Neural crest cell (in vitro differentiated cells): ENCODE data around the gene XRCC3. TPM values are rescaled to one million over a fixed set of nuclear protein-coding genes. Genes with fewer than 3 reads are reported as not detected.

Source experiments
- DNase-seq: peaks from one replicate; pipeline ENCODE4 v3.0.0; 2021; ENCODE audit warnings: low read depth, mixed read lengths, low spot score
- H3K27ac Mint-ChIP-seq: one replicate; pipeline ENCODE4 v1.8.0; 2021; ENCODE audit warnings: mild to moderate bottlenecking, mixed read lengths; ENCODE audit not compliant: unreplicated experiment
- H3K27me3 Mint-ChIP-seq: 2 replicates; pipeline ENCODE4 v1.8.0; 2021; ENCODE audit warnings: low read depth, mild to moderate bottlenecking, mixed read lengths
- H3K36me3 Mint-ChIP-seq: 2 replicates; pipeline ENCODE4 v1.8.0; 2021; ENCODE audit warnings: low read depth, mild to moderate bottlenecking, mixed read lengths
- H3K4me1 Mint-ChIP-seq: 2 replicates; pipeline ENCODE4 v1.8.0; 2021; ENCODE audit warnings: mixed read lengths
- H3K4me3 Mint-ChIP-seq: one replicate; pipeline ENCODE4 v1.8.0; 2021; ENCODE audit warnings: mild to moderate bottlenecking, mixed read lengths
- H3K9me3 Mint-ChIP-seq: 2 replicates; pipeline ENCODE4 v1.8.0; 2021; ENCODE audit warnings: mixed read lengths
- total RNA-seq: library from RNA; stranded (reverse); gene quantifications from 2 replicates; pipeline ENCODE4 v1.2.1, GENCODE V29; 2021
- TF ChIP-seq, protein P1 (sequence below): fragments of 200-600 bp; sonication (generic); conservative IDR thresholded peaks from 2 replicates; pipeline ENCODE4 v1.5.0; 2021; ENCODE audit warnings: antibody characterized with exemption, mild to moderate bottlenecking

The XRCC3 gene
- total RNA-seq, 1 donor from 2014 or later: 50.8 TPM

DNA sequence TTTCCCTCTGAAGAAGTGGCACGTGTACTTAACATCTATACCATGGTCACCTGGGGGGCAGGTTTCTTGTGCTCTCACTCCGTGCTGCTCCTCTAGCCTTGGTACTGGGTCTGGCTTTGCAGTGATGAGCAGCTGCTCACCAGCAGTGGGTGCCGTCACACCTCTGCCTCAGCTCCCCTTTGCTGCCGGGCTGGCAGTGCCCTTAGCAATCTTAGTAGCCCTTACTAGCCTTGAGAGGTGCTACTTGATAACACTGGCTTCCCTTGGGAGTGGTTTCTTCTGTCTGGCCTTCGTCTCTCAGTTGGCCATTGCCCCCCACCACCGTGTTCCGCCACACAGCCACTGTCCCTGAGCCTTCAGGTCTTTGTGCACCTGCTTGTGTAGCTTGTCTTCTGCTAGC, 63.7 kb downstream of the XRCC3 start:
- peaks cover 6% of the 10 kb centered on the region for H3K36me3 Mint-ChIP-seq

DNA sequence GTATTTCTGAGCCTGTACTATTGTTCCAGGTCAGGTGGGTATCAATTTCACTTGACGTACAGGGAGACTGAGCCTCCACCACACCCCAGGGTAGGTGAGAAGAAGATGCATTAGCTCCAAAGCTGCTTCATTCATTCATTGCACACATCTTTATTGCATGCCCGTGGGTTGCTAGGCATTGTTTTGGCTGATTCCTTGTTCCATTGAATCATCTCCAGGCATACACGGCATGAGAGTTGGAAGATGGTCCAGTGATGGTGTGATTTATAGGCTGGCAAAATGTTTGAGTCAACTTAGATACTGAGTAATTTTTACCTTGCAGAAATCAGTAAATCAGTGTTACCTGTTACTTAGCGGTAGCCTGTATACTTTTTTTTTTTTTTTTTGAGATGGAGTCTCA, 65.0 kb downstream of the XRCC3 start:
- Mint-ChIP-seq H3K4me1 (peaks cover 22% of the 10 kb centered on the region), H3K27me3 (no peaks in the 10 kb centered on the region), H3K36me3 (peaks cover 3% of the 10 kb centered on the region), H3K9me3 (no peaks in the 10 kb centered on the region), H3K4me3 (no peak overlapping the region), H3K27ac (no peak overlapping the region)
- TF ChIP-seq, protein P1, sequence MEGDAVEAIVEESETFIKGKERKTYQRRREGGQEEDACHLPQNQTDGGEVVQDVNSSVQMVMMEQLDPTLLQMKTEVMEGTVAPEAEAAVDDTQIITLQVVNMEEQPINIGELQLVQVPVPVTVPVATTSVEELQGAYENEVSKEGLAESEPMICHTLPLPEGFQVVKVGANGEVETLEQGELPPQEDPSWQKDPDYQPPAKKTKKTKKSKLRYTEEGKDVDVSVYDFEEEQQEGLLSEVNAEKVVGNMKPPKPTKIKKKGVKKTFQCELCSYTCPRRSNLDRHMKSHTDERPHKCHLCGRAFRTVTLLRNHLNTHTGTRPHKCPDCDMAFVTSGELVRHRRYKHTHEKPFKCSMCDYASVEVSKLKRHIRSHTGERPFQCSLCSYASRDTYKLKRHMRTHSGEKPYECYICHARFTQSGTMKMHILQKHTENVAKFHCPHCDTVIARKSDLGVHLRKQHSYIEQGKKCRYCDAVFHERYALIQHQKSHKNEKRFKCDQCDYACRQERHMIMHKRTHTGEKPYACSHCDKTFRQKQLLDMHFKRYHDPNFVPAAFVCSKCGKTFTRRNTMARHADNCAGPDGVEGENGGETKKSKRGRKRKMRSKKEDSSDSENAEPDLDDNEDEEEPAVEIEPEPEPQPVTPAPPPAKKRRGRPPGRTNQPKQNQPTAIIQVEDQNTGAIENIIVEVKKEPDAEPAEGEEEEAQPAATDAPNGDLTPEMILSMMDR: no peak
- DNase-seq: no peak

More for the DNA sequence above, 63.7 kb downstream of the XRCC3 start:
- H3K27ac Mint-ChIP-seq: no peak overlapping the region
- TF ChIP-seq, protein P1: no peak
- no peaks in the 10 kb centered on the region for H3K27me3 Mint-ChIP-seq
- DNase-seq: no peak
- no peaks in the 10 kb centered on the region for H3K9me3 Mint-ChIP-seq
- peaks cover 22% of the 10 kb centered on the region for H3K4me1 Mint-ChIP-seq
- H3K4me3 Mint-ChIP-seq: no peak overlapping the region

DNA sequence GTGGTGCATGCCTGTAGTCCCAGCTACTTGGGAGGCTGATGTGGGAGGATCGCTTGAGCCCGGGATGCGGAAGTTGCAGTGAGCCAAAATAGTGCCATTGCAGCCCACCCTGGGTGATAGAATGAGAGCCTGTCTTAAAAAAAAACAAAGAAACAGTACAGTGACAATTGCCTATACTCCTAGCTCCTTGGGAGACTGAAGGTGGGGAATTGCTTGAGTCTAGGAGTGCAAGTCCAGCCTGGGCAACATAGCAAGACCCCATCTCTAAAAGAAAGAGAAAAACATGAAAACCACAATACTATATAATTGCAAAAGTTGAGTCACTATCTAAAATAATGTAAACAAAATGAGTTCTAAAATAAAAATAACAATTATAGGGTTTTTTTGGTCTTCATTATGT, 66.2 kb downstream of the XRCC3 start:
- TF ChIP-seq, protein P1: no peak
- no peak overlapping the region for H3K4me3 Mint-ChIP-seq
- no peak overlapping the region for H3K27ac Mint-ChIP-seq
- H3K27me3 Mint-ChIP-seq: no peaks in the 10 kb centered on the region
- H3K4me1 Mint-ChIP-seq: peaks cover 20% of the 10 kb centered on the region
- no peaks in the 10 kb centered on the region for H3K36me3 Mint-ChIP-seq
- no peak for DNase-seq
- no peaks in the 10 kb centered on the region for H3K9me3 Mint-ChIP-seq

Other genes with a start within 250 kb of the XRCC3 start
- gene CKB, start 192.6 kb downstream of the XRCC3 start, total RNA-seq: 961 and 996 TPM in 2 replicates
- gene TRMT61A, start 186.3 kb downstream of the XRCC3 start, total RNA-seq: 10.9 and 12.5 TPM in 2 replicates
- 32.1 and 33.5 TPM in 2 replicates for gene BAG5, start 152.8 kb downstream of the XRCC3 start, total RNA-seq
- gene COA8, start 152.5 kb downstream of the XRCC3 start, total RNA-seq: 33.7 and 37.2 TPM in 2 replicates
- 173 and 180 TPM in 2 replicates for gene KLC1, start 86.2 kb downstream of the XRCC3 start, total RNA-seq
- gene ZFYVE21, start 359 bp upstream of the XRCC3 start, total RNA-seq: 42.0 and 44.0 TPM in 2 replicates
- gene PPP1R13B, start 132.1 kb upstream of the XRCC3 start, total RNA-seq: 3.9 and 6.8 TPM in 2 replicates
- not detected in 2 replicates for gene TDRD9, start 213.0 kb upstream of the XRCC3 start, total RNA-seq
- gene RD3L, start 227.1 kb upstream of the XRCC3 start, total RNA-seq: not detected in 2 replicates